Left forelimb (tissue), 1 donor: Measurements from ENCODE around the gene ARSA.
"Not testable (repeated sequence)": the region's sequence is repeated elsewhere in the genome, so short reads cannot be mapped to it uniquely, and the experiment has no call there.

Source experiments
- DNase-seq: peaks from one replicate; pipeline ENCODE4 v3.0.0-alpha.2; 2018; ENCODE audit warnings: low spot score

Gene ARSA

DNA sequence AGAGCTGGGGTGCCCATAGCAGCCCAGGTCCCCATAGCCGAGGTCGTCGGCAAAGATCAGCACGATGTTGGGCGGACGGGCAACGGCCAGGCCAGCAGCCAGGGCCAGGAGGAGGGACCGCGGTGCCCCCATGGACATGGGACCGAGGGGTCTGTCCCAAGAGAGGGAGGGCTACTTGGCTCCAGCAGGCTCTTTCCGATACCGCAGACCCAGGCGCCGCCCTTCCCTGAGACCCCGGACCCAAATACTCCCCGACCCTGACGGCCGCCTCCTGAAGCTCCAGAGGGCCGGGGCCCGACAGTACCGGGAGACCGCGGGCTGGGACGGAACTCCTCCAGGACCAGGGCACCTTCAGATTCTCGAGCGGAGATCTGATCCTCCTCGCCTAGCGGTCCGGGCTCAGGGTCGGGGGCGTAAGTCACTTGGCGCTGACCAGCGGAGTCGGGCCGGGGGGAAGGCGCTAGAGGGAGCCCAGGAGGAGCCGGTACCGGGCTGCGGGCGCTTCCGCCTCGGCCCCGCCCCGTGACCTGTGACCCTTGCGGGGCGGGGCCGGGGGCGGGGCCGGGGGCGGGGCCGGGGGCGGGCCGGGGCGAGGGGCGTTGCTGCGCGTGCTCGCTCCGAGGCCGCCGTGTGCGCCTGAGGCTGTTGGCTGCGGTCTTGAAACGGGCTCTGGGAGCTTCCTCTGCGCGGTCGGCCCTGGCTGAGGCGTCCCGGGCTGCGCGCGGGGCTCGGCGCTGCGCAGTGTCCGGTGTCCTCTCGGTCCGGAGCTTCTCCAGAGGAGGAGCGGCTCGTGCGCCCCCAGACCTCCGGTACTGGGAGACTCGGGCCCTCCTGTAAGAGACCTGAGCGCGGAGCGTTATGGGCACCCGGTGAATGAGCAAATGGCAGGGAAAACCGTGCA is at the start of gene ARSA:
Gene ARSA (minus strand): TSS at position 511 of the 901 bp plus-strand sequence. CDS start 373 bp downstream, at position 138.
- peak; percentile 86 for DNase-seq

DNA sequence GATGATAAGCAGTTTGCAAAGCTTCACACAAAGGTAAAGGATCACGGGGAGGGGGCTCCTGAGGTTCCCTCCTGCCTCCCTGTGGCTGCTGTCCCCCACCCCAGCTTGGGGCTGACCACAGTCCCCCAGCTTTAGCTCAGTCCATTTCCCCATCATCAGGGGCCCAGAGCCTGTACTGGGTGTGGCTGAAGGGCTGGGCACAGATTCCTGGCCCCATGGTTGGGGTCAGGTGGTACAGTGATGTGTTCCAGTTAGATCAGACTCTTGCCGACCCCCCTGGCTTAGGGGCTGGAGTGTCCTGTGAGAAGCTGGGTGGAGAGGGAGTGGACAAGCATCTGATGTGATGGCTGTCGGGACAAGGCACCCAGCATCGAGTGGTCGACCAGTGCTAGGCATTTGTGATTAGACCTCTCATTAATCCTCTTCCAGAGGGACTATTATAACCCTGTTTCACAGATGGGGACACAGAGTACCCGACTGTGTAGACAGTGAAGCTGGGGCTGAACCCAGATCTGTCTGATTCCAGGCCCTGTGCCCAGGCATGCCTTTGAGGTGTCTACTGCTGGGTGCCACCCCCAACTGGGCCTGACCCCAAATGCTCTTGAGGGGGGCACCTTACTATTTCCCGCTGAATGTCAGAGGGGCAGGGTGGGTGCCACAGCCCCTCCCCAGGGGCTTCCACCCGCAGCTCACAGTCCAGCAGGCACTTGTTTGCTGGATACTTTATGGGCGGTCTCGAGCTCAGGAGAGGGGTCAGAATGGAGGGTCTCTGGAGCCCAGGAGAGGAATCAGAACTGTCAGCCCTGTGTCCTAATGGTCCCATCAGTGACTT is 48.9 kb upstream of the ARSA start:
- DNase-seq, result no peak

DNA sequence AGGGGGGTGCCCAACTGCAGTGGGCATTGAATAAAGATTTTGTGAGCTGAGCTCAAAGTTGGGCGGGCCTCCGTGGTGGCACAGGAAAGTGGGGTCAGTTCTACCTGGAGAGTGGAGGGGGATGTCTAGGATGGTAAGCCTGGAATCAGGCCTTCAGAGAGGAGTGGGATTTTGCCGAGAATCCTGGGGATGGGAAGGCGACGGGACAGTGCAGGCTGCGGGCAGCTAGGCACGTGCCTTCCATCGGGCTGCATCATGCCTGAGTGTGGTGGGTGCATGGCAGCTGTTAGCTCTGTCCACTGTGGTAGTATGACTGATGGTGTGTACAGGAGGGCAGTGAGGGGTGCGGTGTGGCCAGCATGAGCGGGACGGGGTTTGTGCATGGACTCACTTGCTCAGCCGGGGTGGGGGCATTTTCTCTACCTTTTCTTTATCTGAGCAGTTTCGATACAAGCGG is 48.3 kb upstream of the ARSA start:
- DNase-seq, result peak; percentile 57

DNA sequence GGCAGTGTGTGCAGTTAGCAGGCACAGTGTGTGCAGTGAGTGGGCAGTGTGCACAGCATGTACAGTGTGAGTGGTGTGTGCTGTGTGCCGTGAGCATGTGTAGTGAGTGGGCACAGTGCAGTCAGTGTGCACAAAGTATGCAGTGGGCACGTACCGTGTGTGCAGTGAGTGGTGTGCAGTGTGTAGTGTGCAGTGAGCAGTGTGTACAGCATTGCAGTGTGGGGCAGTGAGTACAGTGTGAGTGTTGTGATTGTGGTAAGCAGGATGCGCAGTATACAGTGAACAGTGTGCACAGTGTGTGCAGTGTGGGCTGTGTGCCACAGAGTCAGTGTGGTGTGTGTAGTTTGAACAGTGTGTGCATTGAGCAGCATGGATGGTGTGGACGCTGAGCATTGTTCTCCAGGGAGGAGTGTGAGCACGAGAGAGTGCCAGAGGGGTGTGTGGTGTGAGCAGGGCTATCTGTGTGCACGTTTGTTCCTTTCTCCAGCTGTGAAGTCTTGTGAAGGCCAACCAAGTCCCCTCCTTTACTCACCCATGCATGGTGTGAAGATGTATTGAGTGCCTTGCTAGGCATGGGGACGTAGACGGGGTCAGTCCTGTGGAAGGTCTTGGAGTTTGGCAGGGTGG is 47.7 kb upstream of the ARSA start:
- DNase-seq, result peak; percentile 50

DNA sequence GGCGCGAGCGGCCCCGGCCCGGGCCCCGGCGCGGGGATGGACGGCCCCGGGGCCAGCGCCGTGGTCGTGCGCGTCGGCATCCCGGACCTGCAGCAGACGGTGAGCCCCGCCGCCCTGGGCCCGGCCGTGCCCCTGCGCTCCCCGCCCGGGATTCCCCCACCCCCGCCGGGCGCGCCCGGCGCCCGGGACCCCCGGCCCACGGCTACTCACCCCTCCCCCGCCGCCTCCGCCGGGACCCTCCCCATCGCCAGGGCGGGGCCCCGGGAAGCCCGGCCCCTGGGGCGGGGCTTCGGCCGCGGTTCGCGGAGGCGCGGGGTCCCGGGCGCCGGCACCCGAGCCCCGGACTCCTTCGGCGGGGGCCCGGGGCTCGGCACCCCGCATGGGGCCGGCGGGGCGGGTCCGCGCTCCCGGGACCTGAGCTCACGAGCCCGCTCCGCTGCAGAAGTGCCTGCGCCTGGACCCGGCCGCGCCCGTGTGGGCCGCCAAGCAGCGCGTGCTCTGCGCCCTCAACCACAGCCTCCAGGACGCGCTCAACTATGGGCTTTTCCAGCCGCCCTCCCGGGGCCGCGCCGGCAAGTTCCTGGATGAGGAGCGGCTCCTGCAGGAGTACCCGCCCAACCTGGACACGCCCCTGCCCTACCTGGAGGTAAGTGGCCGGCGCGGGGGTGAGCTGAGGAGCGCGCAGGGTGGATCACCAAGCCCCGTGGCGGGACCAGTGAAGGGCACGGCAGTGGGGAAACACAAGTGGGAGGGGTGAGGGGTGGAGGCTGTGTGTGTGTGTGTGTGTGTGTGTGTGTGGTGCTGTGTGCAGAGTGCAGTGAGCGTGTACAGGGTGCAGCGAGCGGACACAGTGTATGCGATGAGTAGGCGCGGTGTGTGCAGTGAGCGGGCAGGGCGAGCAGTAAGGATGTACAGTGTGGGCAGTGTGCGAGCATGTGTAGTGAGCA is 46.9 kb upstream of the ARSA start:
- DNase-seq, result peak; percentile 62

DNA sequence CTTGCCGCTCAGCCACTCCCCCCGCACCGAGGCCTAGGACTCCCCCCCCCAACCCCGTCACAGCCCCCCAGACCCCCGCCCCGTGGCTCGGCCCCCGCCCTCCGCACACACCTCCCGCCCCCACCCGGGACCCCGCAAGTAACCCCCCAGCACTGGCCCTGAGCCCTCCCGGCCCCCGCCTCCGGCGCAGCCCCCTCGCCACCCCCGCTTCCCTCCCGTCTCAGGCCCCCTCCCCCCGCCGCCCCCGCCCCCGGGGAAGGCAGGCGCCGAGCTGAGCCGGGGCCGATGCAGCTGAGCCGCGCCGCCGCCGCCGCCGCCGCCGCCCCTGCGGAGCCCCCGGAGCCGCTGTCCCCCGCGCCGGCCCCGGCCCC is 46.2 kb upstream of the ARSA start:
- no peak for DNase-seq

DNA sequence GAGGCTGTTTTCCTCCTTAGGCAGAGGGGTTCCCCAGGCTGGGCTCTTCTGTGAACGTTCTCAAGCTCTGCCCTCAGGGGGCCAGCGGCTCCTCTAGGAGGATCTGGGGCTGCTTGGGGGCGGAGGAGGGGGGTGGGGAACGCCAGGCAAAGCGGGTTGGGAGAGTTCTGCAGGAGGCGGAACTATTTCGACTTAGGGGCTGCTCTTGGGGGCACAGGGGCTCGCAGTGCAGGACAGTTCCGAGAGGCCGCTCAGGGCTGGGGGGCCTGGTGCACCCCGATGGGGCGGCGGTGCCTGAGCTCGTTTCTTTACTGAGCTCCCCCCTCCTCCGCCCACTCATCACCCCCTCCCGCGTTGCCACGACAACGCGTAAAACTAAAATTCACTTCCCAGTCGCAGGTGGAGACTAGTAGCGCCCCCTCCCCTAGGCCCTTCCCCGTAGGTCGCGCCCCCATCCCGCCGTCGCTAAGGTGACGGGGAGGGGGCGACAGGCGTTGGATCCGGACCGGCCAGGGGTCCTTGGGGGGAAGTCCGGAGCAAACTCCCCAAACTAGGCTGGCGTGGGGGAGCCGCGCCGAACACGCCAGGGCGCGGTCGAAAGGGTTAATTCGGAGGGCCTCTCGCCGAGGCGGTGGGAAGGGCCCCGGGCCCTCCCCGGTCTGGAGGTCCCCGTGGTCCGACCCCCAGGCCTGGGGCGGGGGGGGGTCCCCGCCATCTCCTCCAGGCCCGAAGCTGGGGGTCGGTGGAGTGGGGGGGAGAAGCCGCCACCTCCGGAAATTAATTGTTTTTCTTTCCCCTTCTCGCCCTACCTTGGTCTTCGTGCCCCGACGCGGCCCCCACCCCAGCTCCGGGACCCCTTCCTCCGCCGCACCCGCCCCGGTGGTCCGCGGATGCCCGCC is 45.5 kb upstream of the ARSA start:
- DNase-seq, result no peak

DNA sequence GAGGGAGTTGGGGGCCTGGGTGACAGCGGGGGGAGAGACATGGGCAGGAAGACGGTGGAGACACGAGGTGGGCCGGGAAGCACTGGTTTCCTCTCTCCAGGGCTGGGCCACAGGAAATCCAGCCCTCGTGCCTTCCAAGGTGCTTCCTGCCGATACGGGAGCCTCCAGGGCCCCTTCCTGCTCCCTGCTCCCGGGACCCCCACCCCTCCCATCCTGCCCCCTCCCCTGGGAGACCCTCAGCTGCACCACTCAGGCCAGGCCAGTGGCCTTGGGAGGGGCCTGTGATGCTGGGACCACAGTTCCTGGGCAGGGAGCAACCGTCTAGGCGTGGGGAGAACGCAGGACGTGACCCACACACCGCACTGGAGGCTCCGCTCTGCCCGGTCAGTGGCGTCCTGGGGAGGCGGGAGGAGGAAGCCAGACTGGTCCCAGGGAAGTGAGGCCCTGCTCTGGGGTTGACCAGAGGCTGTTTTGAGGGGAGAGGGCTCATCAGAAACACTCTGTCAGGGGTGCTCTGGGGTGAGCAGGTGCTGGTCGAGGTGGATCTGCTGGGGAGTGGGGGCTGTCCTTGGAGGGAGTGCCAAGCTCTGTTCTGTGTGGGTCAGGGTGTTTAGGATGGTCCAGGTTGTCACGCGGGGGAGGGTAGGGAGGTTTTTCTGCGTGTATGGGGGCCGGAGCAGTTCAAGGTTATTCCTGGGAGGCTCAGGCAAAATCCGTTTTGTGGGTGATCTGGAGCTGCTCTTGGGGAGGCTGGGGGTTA is 44.7 kb upstream of the ARSA start, which contains the start of gene SHANK3:
Gene SHANK3 (plus strand): TSS at position 353 of the 760 bp plus-strand sequence.
- DNase-seq, result no peak

DNA sequence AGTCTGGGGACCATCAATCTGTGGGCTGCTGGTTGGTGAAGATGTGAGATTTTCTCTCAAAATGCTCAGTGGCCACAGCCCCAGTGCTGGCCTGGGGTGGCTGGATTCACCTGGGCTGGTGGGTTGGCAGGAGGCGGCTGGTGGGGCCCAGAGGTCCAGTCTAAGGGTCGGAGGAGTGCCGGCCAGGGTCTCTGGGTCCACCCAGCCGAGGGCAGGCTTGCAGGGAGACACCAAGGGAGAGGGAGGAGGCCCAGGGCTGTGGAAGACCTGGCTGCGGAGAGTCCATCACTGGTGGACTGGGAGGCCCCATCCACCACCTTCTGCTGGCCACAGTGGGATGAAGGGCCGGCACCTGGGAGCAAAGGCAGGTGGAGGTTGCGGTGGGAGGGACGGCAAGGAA is 44.1 kb upstream of the ARSA start:
- DNase-seq, result no peak

DNA sequence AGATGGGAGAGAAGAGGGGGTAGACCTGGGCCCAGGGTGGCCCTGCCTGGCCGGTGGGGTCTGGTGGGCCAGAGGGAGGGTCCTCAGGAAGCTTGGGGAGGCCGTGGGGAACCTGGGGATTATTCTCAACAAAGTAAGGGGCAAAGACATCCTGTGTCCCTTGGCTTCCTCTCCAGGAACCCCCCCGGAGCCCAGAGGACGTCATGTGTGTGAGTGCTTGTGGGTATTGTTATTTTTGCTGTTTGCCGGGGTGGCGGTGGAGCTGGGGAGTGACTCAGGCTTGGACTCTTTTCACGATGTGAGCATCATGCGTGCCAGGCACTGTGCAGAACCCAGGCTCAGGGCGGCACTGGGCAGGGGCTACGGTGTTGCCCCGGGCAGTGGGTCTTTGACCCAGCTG is 43.7 kb upstream of the ARSA start:
- DNase-seq, result no peak

DNA sequence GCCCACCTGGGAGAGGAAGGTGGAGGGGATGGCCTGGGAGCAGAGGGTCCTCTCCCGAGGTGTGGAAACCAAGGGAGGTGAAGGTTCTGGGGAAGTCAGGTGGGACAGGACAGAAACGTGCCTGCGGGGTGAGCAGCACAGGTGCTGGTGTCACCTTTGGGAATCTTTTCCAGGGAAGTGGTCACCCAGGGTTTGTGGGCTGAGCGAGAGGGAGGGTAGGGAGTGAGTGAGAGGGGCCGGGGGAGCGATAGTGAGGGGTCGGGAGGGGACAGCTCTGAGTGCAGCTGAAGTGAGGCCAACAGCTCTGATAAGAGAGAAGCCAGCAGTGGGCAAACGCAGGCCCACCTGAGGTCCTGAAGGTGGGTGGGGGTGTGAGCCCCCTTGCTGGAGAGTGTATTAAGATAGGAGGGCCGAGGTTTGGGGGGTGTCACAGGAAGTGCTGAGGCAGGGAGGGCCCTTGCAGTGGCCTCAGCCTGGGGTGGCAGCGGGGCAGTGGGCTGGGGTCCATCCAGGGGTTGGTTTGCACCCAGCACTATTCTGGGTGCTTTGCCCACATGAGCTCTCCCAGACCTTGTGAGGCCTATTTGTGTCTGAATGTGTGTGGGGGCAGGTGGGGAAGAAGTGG is 43.1 kb upstream of the ARSA start:
- DNase-seq, result no peak

DNA sequence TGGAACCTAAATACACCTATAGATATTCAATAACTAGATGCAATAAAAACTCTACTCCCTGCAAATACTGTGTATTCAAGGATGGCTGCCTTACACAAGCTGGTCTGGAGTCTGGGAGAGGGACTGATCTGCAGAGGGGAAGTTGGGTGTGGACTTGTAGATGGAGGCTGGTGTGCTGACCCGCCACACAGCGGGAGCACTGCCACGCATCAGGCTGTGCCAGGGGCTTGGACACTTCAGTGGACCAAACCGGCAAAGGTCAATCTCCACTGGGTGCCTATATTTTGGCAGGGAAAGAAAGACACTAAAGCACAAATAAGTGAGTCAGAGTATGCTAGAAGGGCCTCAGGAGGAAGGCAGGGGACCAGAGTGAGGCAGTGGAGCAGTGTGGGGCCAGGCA is 42.6 kb upstream of the ARSA start:
- DNase-seq, result no peak

DNA sequence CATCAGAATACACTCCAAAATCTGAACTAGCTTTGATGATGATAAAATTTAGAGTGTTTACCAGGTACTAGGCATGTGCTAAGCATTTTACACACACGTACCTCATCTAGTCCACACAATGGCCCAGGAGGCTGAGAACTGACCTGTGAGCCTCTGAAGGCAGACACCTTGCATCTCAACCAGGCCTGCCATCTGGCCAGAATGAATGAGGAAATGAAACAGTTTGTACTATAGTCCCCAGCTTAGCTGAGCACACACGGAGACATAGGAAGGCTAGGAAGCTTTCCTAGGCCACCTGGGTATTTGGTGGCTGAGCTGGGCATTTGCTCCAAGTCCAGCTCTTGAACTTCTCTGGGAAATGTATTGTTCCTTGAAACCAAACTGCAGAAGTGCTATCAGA is 37.8 kb upstream of the ARSA start:
- DNase-seq, result no peak

DNA sequence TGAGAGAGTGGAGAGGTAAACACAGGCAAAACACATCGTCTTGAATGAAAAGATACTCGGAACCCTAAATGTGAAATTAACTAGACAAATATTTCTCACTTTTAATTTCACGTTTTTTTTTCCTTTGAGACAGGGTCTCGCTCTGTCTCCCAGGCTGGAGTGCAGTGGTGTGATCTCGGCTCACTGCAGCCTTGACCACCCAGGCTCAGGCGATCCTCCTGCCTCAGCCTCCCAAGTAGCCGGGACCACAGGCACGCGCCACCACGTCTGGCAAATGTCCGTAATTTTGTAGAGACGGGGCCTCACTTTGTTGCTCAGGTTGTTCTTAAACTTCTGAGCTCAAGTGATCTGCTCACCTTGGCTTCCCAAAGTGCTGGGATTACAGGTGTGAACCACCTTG is 37.3 kb upstream of the ARSA start:
- no peak for DNase-seq

DNA sequence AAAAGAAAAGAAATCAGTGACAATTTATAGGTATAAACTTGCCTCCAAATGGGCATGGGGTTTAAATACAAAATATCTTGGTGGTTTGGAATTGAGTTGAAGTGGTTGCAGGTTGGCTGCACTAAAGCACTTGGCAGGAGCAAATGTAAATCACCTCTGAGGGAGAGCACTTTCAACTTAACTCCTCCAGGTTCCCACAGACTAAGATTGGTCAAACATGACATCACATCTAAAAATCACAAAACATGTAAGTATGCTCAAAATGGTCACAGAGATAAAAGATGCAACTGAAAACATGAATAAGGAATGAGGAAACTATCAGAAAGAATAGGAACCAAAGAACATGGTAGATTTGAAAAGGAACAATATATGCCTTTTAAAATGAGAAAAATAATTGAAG is 32.4 kb upstream of the ARSA start:
- DNase-seq, result no peak

DNA sequence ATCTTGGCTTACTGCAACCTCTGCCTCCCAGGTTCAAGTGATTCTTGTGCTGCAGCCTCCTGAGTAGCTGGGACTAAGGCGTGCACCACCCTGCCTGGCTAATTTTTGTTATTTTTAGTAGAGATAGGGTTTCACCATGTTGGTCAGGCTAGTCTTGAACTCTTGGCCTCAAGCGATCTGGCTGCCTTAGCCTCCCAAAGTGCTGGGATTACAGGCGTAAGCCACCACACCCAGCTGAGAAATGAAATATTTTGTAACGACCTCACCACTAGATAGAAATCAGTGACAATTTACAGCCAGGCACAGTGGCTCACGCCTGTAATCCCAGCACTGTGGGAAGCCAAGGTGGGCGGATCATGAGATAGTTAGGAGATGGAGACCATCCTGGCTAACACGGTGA is 31.8 kb upstream of the ARSA start:
- not testable (repeated sequence) for DNase-seq

DNA sequence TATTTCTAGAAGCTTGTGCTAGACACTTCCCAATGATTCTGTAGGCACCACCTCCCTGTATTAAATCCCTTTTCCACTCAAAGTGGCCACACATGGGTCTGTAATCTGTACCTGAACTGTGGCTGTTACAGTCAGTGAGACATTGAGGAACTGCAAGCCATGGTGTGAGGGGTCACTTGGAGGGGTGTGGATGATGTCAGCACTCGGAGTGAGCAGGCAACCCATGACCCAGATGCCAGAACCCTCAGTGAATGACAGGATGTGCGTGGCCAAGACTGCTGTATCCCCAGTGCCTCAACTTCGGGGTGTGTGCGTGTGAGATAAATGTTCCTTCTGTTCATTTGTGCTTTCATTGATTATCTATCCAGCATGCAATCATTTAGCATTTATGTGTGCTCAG is 30.0 kb upstream of the ARSA start:
- no peak for DNase-seq

DNA sequence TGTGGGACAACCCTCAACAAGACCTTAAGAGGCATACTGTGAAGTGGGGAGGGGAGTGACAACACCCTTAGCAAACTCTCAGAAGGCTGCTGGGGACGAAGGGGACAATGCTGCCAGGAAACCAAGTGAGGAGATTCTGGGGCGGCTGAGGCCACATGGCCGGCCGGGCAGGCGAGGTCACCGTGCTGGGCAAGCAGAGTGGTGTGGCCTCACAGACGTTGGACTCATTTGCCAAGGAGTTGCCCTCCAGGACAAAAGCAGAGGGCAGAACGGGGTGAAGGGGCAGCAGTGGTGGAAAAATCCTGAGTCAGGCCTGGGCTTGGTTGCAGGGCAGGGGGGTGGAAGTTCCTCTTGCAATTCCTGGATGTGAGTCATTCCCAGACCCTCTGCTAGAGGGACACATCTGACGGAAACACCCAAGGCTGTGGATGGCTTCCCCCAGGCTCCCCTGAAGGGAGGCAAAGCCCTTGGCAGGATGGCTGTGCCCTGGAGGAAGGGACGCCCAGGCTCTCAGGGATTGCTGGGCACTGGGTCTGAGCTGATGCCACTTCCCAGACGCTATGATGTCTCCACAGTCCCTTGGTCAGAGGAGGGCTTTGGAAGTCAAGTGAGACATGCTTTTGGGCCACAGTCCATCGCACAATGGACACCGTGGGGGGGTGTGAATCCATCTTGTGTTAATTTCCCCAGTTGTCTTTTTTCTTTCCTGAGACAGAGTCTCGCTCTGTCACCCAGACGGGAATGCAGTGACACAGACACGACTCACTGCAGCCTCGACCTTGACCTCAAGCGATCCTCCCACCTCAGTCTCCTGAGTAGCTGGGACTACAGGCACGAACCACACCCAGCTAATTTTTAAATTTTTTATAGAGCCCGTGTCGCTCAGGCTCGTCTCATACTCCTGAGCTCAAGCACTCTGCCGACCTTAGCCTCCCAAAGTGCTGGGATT is 28.4 kb upstream of the ARSA start:
- DNase-seq, result no peak
